ENCODE data around the gene CLEC1A. TPM values are rescaled to one million over a fixed set of nuclear protein-coding genes. Genes with fewer than 3 reads are reported as not detected.

Gene CLEC1A
- total and polyA plus RNA-seq, 2 donors (not counting 1 experiment from before 2014, with no cell fraction given), result 0.08 TPM; not detected in 1

DNA sequence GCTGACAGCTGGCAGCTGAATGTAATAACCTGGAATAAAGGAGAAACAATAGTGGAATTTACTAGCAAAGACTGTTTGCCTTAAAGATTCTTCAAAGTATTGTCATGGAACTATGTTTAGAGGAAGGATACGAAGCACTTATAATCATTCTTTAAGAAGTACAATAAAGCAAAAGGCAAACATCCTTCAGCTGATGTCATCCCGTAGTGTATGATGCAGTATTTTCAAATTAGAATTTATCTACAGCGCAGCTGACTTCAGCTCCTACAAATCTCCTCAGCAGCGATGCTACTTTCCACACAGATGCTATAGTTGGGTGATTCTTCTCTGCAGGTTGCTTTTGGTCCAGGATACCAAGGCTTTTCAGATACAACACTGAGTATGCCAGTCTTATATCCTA lies 31.5 kb downstream of the CLEC1A start:
- H3K4me3 ChIP-seq (replicated peaks in 1 of 4; ENCODE audit: control extremely low read depth in 1 of 4, insufficient read depth in 1 of 4, low read depth in 3 of 4, low read length in 4 of 4), result no peak overlapping the region
- H3K27me3 ChIP-seq (ENCODE audit: control insufficient read depth, insufficient read depth, low read length), result no peaks in the 10 kb centered on the region
- no peaks in the 10 kb centered on the region for H3K36me3 ChIP-seq (ENCODE audit: control insufficient read depth, insufficient read depth, low read length)
- H2AFZ ChIP-seq (ENCODE audit: low read length), result no peak overlapping the region
- DNase-seq (ENCODE audit: low read depth in 2 of 2), result no peak
- no peaks in the 10 kb centered on the region for H3K79me2 ChIP-seq (ENCODE audit: control insufficient read depth, insufficient read depth, low read length)
- TF ChIP-seq EZH2 (IDR thresholded peaks at IDR 0.05; ENCODE audit: low read length, missing control alignments), result no peak
- TF ChIP-seq CTCF (conservative IDR thresholded peaks at IDR 0.05 in 1 of 2, IDR thresholded peaks at IDR 0.05 in 1 of 2; ENCODE audit: low read depth in 1 of 2, low read length in 2 of 2), result no peak
- H3K27ac ChIP-seq (ENCODE audit: insufficient read depth, low read length), result no peak overlapping the region
- H3K4me2 ChIP-seq (ENCODE audit: extremely low read depth, insufficient read depth, low read length), result no peak overlapping the region
- no peaks in the 10 kb centered on the region for H3K4me1 ChIP-seq (ENCODE audit: control insufficient read depth, extremely low read depth, insufficient read depth, low read length)
- H3K9me3 ChIP-seq (ENCODE audit: control insufficient read depth, insufficient read depth, low read depth, low read length), result no peaks in the 10 kb centered on the region
- H3K9ac ChIP-seq (ENCODE audit: insufficient read depth, low read length), result no peak overlapping the region
- H4K20me1 ChIP-seq (ENCODE audit: control insufficient read depth, extremely low read depth, insufficient read depth, low read length), result no peaks in the 10 kb centered on the region

GRCh38 chr12:10065241-10065640 lies 33.5 kb downstream of the CLEC1A start:
- no peak for DNase-seq (ENCODE audit: low read depth in 2 of 2)
- Histone ChIP-seq H3K27ac (ENCODE audit: insufficient read depth, low read length) (no peak overlapping the region), H3K9me3 (ENCODE audit: control insufficient read depth, insufficient read depth, low read depth, low read length) (no peaks in the 10 kb centered on the region)

GRCh38 chr12:10058387-10058786 lies 40.4 kb downstream of the CLEC1A start:
- H3K4me3 ChIP-seq (replicated peaks in 1 of 4; ENCODE audit: control extremely low read depth in 1 of 4, insufficient read depth in 1 of 4, low read depth in 3 of 4, low read length in 4 of 4), result no peak overlapping the region
- no peak for DNase-seq (ENCODE audit: low read depth in 2 of 2)
- H3K36me3 ChIP-seq (ENCODE audit: control insufficient read depth, insufficient read depth, low read length), result no peaks in the 10 kb centered on the region

More at GRCh38 chr12:10065241-10065640, 33.5 kb downstream of the CLEC1A start:
- H3K4me1 ChIP-seq (ENCODE audit: control insufficient read depth, extremely low read depth, insufficient read depth, low read length), result no peaks in the 10 kb centered on the region
- H4K20me1 ChIP-seq (ENCODE audit: control insufficient read depth, extremely low read depth, insufficient read depth, low read length), result no peaks in the 10 kb centered on the region
- H3K79me2 ChIP-seq (ENCODE audit: control insufficient read depth, insufficient read depth, low read length), result no peaks in the 10 kb centered on the region
- no peak overlapping the region for H3K4me2 ChIP-seq (ENCODE audit: extremely low read depth, insufficient read depth, low read length)
- no peaks in the 10 kb centered on the region for H3K27me3 ChIP-seq (ENCODE audit: control insufficient read depth, insufficient read depth, low read length)
- H3K9ac ChIP-seq (ENCODE audit: insufficient read depth, low read length), result no peak overlapping the region
- TF ChIP-seq CTCF (conservative IDR thresholded peaks at IDR 0.05 in 1 of 2, IDR thresholded peaks at IDR 0.05 in 1 of 2; ENCODE audit: low read depth in 1 of 2, low read length in 2 of 2) (no peak), EZH2 (IDR thresholded peaks at IDR 0.05; ENCODE audit: low read length, missing control alignments) (no peak)
- H2AFZ ChIP-seq (ENCODE audit: low read length), result no peak overlapping the region
- H3K36me3 ChIP-seq (ENCODE audit: control insufficient read depth, insufficient read depth, low read length), result no peaks in the 10 kb centered on the region
- no peak overlapping the region for H3K4me3 ChIP-seq (replicated peaks in 1 of 4; ENCODE audit: control extremely low read depth in 1 of 4, insufficient read depth in 1 of 4, low read depth in 3 of 4, low read length in 4 of 4)

More at GRCh38 chr12:10058387-10058786, 40.4 kb downstream of the CLEC1A start:
- Histone ChIP-seq H3K9me3 (ENCODE audit: control insufficient read depth, insufficient read depth, low read depth, low read length) (no peaks in the 10 kb centered on the region), H3K27ac (ENCODE audit: insufficient read depth, low read length) (no peak overlapping the region), H3K4me1 (ENCODE audit: control insufficient read depth, extremely low read depth, insufficient read depth, low read length) (no peaks in the 10 kb centered on the region), H3K9ac (ENCODE audit: insufficient read depth, low read length) (no peak overlapping the region), H3K79me2 (ENCODE audit: control insufficient read depth, insufficient read depth, low read length) (no peaks in the 10 kb centered on the region), H3K4me2 (ENCODE audit: extremely low read depth, insufficient read depth, low read length) (no peak overlapping the region), H4K20me1 (ENCODE audit: control insufficient read depth, extremely low read depth, insufficient read depth, low read length) (no peaks in the 10 kb centered on the region), H2AFZ (ENCODE audit: low read length) (no peak overlapping the region), H3K27me3 (ENCODE audit: control insufficient read depth, insufficient read depth, low read length) (no peaks in the 10 kb centered on the region)
- no peak for TF ChIP-seq EZH2 (IDR thresholded peaks at IDR 0.05; ENCODE audit: low read length, missing control alignments)
- TF ChIP-seq CTCF (conservative IDR thresholded peaks at IDR 0.05 in 1 of 2, IDR thresholded peaks at IDR 0.05 in 1 of 2; ENCODE audit: low read depth in 1 of 2, low read length in 2 of 2), result no peak
